Keratinocyte (primary cell): ENCODE measurements around the gene TRMT1. TPM values are rescaled to one million over a fixed set of nuclear protein-coding genes. Genes with fewer than 3 reads are reported as not detected.

Source experiments
- DNase-seq: peaks from one replicate; pipeline ENCODE4 v3.0.0-alpha.2; 2011; ENCODE audit warnings: low read depth, missing footprints, low spot score
- FAIRE-seq: peaks from 2 replicates; lab custom pipeline; 2011; peaks lifted over from hg19 to GRCh38; lab: Jason Lieb, UNC
- H2AFZ ChIP-seq: 2 replicates; pipeline ENCODE4 v1.6.0; 2012; ENCODE audit warnings: low read length, control low read depth, inconsistent platforms; ENCODE audit not compliant: control insufficient read depth
- H3K27ac ChIP-seq: 2 replicates; pipeline ENCODE4 v1.5.1; 2011; ENCODE audit warnings: low read length; ENCODE audit not compliant: control insufficient read depth, insufficient read depth
- H3K27me3 ChIP-seq: 3 replicates; pipeline ENCODE4 v1.6.0; 2011; ENCODE audit warnings: low read length; ENCODE audit not compliant: control insufficient read depth, insufficient read depth; ENCODE audit errors: extremely low read depth
- H3K36me3 ChIP-seq, 2 experiments: 2 replicates in 1 of 2; 3 replicates in 1 of 2; pipeline ENCODE4 v1.5.1; 2011; ENCODE audit warnings: low read length in 2 of 2, mild to moderate bottlenecking in 1 of 2; ENCODE audit not compliant: control insufficient read depth in 2 of 2, insufficient read depth in 2 of 2; ENCODE audit errors: extremely low read depth in 1 of 2
- H3K4me1 ChIP-seq: 3 replicates; pipeline ENCODE4 v1.5.1; 2011; ENCODE audit warnings: low read length; ENCODE audit not compliant: control insufficient read depth, insufficient read depth; ENCODE audit errors: extremely low read depth
- H3K4me2 ChIP-seq: 3 replicates; pipeline ENCODE4 v1.6.0; 2011; ENCODE audit warnings: low read depth, low read length; ENCODE audit not compliant: control insufficient read depth, insufficient read depth; ENCODE audit errors: extremely low read depth
- H3K4me3 ChIP-seq, 3 experiments: fragments of 200-600 bp in 1 of 3; sonication (generic) in 1 of 3; 2 replicates in 2 of 3; 3 replicates in 1 of 3; pipeline ENCODE4 v1.5.1; 2011 to 2016; ENCODE audit warnings: low read length in 3 of 3, mild to moderate bottlenecking in 3 of 3, control low read depth in 2 of 3, inconsistent platforms in 1 of 3, low read depth in 1 of 3, mixed read lengths in 1 of 3, mixed run types in 1 of 3, moderate library complexity in 1 of 3; ENCODE audit not compliant: control insufficient read depth in 2 of 3, insufficient read depth in 2 of 3; ENCODE audit errors: extremely low read depth in 1 of 3
- H3K79me2 ChIP-seq: 2 replicates; pipeline ENCODE4 v1.6.0; 2012; ENCODE audit warnings: low read length; ENCODE audit not compliant: control insufficient read depth, insufficient read depth
- H3K9ac ChIP-seq: 3 replicates; pipeline ENCODE4 v1.6.0; 2011; ENCODE audit warnings: low read length; ENCODE audit not compliant: control insufficient read depth, insufficient read depth; ENCODE audit errors: extremely low read depth
- H3K9me1 ChIP-seq: 3 replicates; pipeline ENCODE4 v1.6.0; 2011; ENCODE audit warnings: low read length; ENCODE audit not compliant: control insufficient read depth, insufficient read depth; ENCODE audit errors: extremely low read depth
- H3K9me3 ChIP-seq: 2 replicates; pipeline ENCODE4 v1.5.1; 2012; ENCODE audit warnings: low read depth, low read length; ENCODE audit not compliant: control insufficient read depth
- H4K20me1 ChIP-seq: 3 replicates; pipeline ENCODE4 v1.6.0; 2011; ENCODE audit warnings: low read length; ENCODE audit not compliant: control insufficient read depth, insufficient read depth; ENCODE audit errors: extremely low read depth
- EZH2 ChIP-seq: IDR thresholded peaks from one replicate; pipeline ENCODE4 v1.6.1; 2012; ENCODE audit warnings: inconsistent platforms, mild to moderate bottlenecking, low read length, moderate library complexity
- dilution Hi-C: fragments of 300-500 bp; cut with MboI; formaldehyde crosslinking; loops from one replicate; pipeline ENCODE4 v1.7.0; 2020; ENCODE audit warnings: low sequenced_read_pairs; ENCODE audit not compliant: extremely low pct_ligation_motif_present
- polyA plus RNA-seq, 5 experiments: library from polyadenylated mRNA; depleted of rRNA in 3 of 5; stranded (reverse) in 3 of 5; stranded (forward) in 1 of 5; unstranded in 1 of 5; fragments of >200 nt; gene quantifications; 1 replicate in 1 of 5; 2 replicates in 3 of 5; 3 replicates in 1 of 5; pipeline versions ENCODE4 v1.2.1 to v1.2.3, GENCODE V29; 2011 to 2012; ENCODE audit warnings: missing spikeins in 2 of 5, low read depth in 1 of 5, low replicate concordance in 1 of 5
- TF ChIP-seq, protein P1 (sequence below), 3 experiments: IDR thresholded peaks in 1 of 3; conservative IDR thresholded peaks in 1 of 3; optimal IDR thresholded peaks in 1 of 3; 2 replicates in 2 of 3; 3 replicates in 1 of 3; pipeline versions ENCODE3 to v1.5.1; 2011; ENCODE audit warnings: low read length in 3 of 3, mild to moderate bottlenecking in 3 of 3, moderate library complexity in 2 of 3, control low read depth in 1 of 3, inconsistent platforms in 1 of 3; ENCODE audit not compliant: insufficient read depth in 2 of 3; ENCODE audit errors: extremely low read depth in 1 of 3

TRMT1 gene
- polyA plus RNA-seq, 1 donor (not counting 4 experiments of a cell fraction or from before 2014, with no cell fraction given): 30.9 TPM

DNA sequence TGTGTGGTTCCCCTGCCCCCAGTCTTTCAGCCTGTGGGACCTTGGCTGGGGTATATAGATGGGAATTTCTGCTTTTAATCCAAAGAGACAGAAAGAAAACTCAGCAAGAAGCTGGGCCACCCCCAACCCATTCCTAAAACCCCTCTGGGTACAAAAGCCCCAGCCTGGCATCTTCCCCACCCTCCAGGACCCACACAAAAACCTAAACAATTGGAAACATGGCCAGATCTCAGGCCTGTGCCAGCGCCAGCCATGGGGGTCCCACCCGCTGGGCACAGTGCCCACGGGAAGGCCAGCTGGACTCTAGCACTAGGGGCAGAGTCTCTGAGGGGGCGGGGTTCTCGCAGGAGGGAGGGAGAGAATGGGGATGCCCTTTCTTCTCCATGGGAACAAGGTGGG is 22.4 kb downstream of the TRMT1 start:
- Histone ChIP-seq H3K27me3 (no peaks in the 10 kb centered on the region), H3K4me1 (peaks cover 5% of the 10 kb centered on the region), H3K9me3 (no peaks in the 10 kb centered on the region), H3K9ac (no peak overlapping the region), H3K4me2 (no peak overlapping the region), H3K4me3 (no peak overlapping the region), H3K36me3 (peaks cover 2 to 4% of the 10 kb centered on the region in 2 experiments), H3K27ac (no peak overlapping the region), H3K9me1 (no peaks in the 10 kb centered on the region), H4K20me1 (no peaks in the 10 kb centered on the region), H3K79me2 (no peaks in the 10 kb centered on the region), H2AFZ (no peak overlapping the region)
- FAIRE-seq (no peak), DNase-seq (no peak)
- dilution Hi-C loops: no loop called here
- TF ChIP-seq EZH2: no peak
- TF ChIP-seq, protein P1, sequence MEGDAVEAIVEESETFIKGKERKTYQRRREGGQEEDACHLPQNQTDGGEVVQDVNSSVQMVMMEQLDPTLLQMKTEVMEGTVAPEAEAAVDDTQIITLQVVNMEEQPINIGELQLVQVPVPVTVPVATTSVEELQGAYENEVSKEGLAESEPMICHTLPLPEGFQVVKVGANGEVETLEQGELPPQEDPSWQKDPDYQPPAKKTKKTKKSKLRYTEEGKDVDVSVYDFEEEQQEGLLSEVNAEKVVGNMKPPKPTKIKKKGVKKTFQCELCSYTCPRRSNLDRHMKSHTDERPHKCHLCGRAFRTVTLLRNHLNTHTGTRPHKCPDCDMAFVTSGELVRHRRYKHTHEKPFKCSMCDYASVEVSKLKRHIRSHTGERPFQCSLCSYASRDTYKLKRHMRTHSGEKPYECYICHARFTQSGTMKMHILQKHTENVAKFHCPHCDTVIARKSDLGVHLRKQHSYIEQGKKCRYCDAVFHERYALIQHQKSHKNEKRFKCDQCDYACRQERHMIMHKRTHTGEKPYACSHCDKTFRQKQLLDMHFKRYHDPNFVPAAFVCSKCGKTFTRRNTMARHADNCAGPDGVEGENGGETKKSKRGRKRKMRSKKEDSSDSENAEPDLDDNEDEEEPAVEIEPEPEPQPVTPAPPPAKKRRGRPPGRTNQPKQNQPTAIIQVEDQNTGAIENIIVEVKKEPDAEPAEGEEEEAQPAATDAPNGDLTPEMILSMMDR (optimal IDR thresholded peaks at IDR 0.05 in 1 of 3, IDR thresholded peaks at IDR 0.05 in 1 of 3, conservative IDR thresholded peaks at IDR 0.05 in 1 of 3; ENCODE audit: extremely low read depth in 1 of 3, insufficient read depth in 2 of 3, low read length in 3 of 3): no peak

DNA sequence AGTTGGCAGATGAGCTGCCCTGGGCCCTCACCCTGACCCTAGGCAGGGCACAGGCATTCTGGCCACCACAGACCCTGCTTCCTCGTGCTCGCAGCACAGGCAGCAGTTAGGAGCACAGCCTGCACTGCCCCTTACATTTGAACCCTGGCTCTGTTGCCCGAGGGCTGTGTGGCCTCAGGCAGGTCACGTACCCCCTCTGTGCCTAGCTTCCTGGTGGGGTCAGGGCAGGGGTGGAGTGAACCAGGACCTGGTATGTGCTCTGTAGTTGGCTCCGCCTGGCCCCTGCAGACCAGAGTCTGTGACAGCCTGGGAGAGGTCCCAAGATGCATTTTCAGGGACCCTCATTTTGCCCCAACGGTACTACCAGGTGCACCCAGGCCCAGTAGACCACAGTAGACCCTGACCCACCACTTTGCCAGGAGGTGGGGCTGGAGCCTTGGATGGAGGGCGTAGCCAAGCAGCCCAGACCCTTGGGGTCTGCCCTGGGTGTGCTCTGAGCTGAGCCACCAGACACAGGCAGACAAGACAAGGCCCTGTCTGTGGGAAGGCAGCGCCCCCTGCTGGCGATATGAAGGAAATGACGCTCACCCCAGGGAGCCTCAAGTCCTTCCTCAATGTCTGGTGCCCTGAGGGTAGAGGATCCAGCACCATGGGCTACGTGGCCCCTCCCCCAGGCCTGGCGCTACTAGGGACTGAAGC is 23.0 kb downstream of the TRMT1 start:
- H3K36me3 ChIP-seq: peaks cover 2 to 4% of the 10 kb centered on the region in 2 experiments
- no peak overlapping the region for H3K9ac ChIP-seq
- no peaks in the 10 kb centered on the region for H3K9me1 ChIP-seq
- no peaks in the 10 kb centered on the region for H4K20me1 ChIP-seq
- no peak overlapping the region for H2AFZ ChIP-seq
- peaks cover under 1% of the 10 kb centered on the region for H3K4me1 ChIP-seq
- peak; percentile 90 for FAIRE-seq
- no peak overlapping the region for H3K4me2 ChIP-seq
- DNase-seq: peak; percentile 57
- H3K79me2 ChIP-seq: no peaks in the 10 kb centered on the region
- H3K27me3 ChIP-seq: no peaks in the 10 kb centered on the region
- no peak overlapping the region for H3K27ac ChIP-seq
- dilution Hi-C loops: no loop called here
- TF ChIP-seq EZH2: no peak
- TF ChIP-seq, protein P1 (optimal IDR thresholded peaks at IDR 0.05 in 1 of 3, IDR thresholded peaks at IDR 0.05 in 1 of 3, conservative IDR thresholded peaks at IDR 0.05 in 1 of 3; ENCODE audit: extremely low read depth in 1 of 3, insufficient read depth in 2 of 3, low read length in 3 of 3): peak; percentile 86 to 98 (median 93)
- no peak overlapping the region for H3K4me3 ChIP-seq
- H3K9me3 ChIP-seq: no peaks in the 10 kb centered on the region
